Occipital lobe (tissue), 3 donors: Measurements from ENCODE around the gene OR2L8. TPM values are rescaled to one million over a fixed set of nuclear protein-coding genes. Genes with fewer than 3 reads are reported as not detected.

Experiments used
- DNase-seq: peaks from one replicate; lab custom pipeline; 2025; lab: John Stamatoyannopoulos, UW
- small RNA-seq: library from RNA; depleted of rRNA; stranded (forward); fragments of <200 nt; gene quantifications from one replicate; pipeline ENCODE3, GENCODE V24; 2014
- total RNA-seq: library from RNA; depleted of rRNA; stranded (reverse); fragments of >200 nt; gene quantifications from one replicate; pipeline ENCODE4 v1.2.3, GENCODE V29; 2014

Gene OR2L8
- total RNA-seq, 1 donor from 2014 or later: 2.8 TPM

GRCh38 chr1:247992986-247993385 lies 44.3 kb downstream of the OR2L8 start:
- no peak for DNase-seq

GRCh38 chr1:247998811-247999210 lies 50.2 kb downstream of the OR2L8 start:
- DNase-seq: no peak

Small RNAs within 50 kb of the gene (small RNA-seq; reads per million reads assigned to genes)
- not detected for gene RF00019

Other genes starting within 250 kb of the OR2L8 start
- gene OR6F1, start 232.2 kb upstream of the OR2L8 start, total RNA-seq: not detected
- not detected for gene OR14K1, start 210.2 kb upstream of the OR2L8 start, total RNA-seq
- gene OR14A2, start 200.7 kb upstream of the OR2L8 start, total RNA-seq: not detected
- not detected for gene OR1C1, start 188.3 kb upstream of the OR2L8 start, total RNA-seq
- gene OR14A16, start 124.7 kb upstream of the OR2L8 start, total RNA-seq: not detected
- not detected for gene OR11L1, start 107.0 kb upstream of the OR2L8 start, total RNA-seq
- 3.1 TPM for gene TRIM58, start 91.7 kb upstream of the OR2L8 start, total RNA-seq
- 1.6 TPM for gene OR2W3, start 53.3 kb upstream of the OR2L8 start, total RNA-seq
- not detected for gene OR2T8, start 28.6 kb upstream of the OR2L8 start, total RNA-seq
- 0.16 TPM for gene OR2AJ1, start 24.0 kb upstream of the OR2L8 start, total RNA-seq
- gene OR2AK2, start 16.4 kb downstream of the OR2L8 start, total RNA-seq: 0.78 TPM
- gene OR2L5, start 64.8 kb downstream of the OR2L8 start, total RNA-seq: 0.62 TPM
- gene OR2L2, start 81.2 kb downstream of the OR2L8 start, total RNA-seq: 1.4 TPM
- 1.2 TPM for gene OR2L3, start 98.0 kb downstream of the OR2L8 start, total RNA-seq
- gene OR2L13, start 146.3 kb downstream of the OR2L8 start, total RNA-seq: 3.4 TPM
- gene OR2M5, start 196.3 kb downstream of the OR2L8 start, total RNA-seq: not detected
- not detected for gene OR2M2, start 226.0 kb downstream of the OR2L8 start, total RNA-seq
- gene OR2M3, start 248.4 kb downstream of the OR2L8 start, total RNA-seq: 0.16 TPM